Peyer's patch (tissue), 4 donors: Measurements from ENCODE around the gene RICTOR. TPM values are rescaled to one million over a fixed set of nuclear protein-coding genes. Genes with fewer than 3 reads are reported as not detected.

Source experiments
- DNase-seq, 3 donors: peaks; one replicate each; pipeline ENCODE4 v3.0.0-alpha.2; 2017 to 2019
- H3K27ac ChIP-seq, 4 donors: fragments of 200-600 bp; sonication (generic); one replicate each; pipeline ENCODE4 v1.5.1; 2016 to 2019
- H3K27me3 ChIP-seq, 2 donors: fragments of 200-600 bp; sonication (generic); one replicate each; pipeline ENCODE4 v1.5.1; 2019
- H3K36me3 ChIP-seq, 3 donors: fragments of 200-600 bp; sonication (generic); one replicate each; pipeline ENCODE4 v1.5.1; 2016 to 2019
- H3K4me1 ChIP-seq, 4 donors: fragments of 200-600 bp; sonication (generic); one replicate each; pipeline ENCODE4 v1.5.1; 2016 to 2019
- H3K4me3 ChIP-seq, 4 donors: fragments of 200-600 bp; sonication (generic); 1 replicate in 3 of 4; 2 replicates in 1 of 4; pipeline ENCODE4 v1.5.1; 2016 to 2019; ENCODE audit warnings: mild to moderate bottlenecking in 1 of 4
- H3K9me3 ChIP-seq, 4 donors: fragments of 200-600 bp; sonication (generic); one replicate each; pipeline ENCODE4 v1.5.1; 2016 to 2019; ENCODE audit warnings: mild to moderate bottlenecking in 1 of 4
- CTCF ChIP-seq, 6 experiments: fragments of 450-650 bp in 4 of 6; fragments of 200-600 bp in 2 of 6; sonication (generic) in 1 of 6; IDR thresholded peaks; one replicate each; pipeline ENCODE4 v1.5.1; 2017 to 2019; ENCODE audit warnings: antibody characterized with exemption in 6 of 6, mild to moderate bottlenecking in 3 of 6, moderate library complexity in 1 of 6
- POLR2A ChIP-seq, 2 donors: fragments of 450-650 bp; IDR thresholded peaks; one replicate each; pipeline ENCODE4 v1.5.1; 2017; ENCODE audit warnings: antibody characterized with exemption in 2 of 2, mild to moderate bottlenecking in 2 of 2, moderate library complexity in 2 of 2
- small RNA-seq, 2 donors: library from RNA; depleted of rRNA; stranded (forward); fragments of <200 nt; gene quantifications; one replicate each; pipeline ENCODE3, GENCODE V24; 2016
- total RNA-seq, 4 donors: library from RNA; depleted of rRNA; stranded (reverse); fragments of >200 nt; gene quantifications; one replicate each; pipeline ENCODE4 v1.1.0, GENCODE V29; 2016

RICTOR gene
- total RNA-seq, 4 donors from 2014 or later, result 27.0 to 48.7 (median 33.5) TPM

- no peak for DNase-seq
- H3K4me1 ChIP-seq, result no peaks in the 10 kb centered on the region
- no peak for TF ChIP-seq CTCF (IDR thresholded peaks at IDR 0.05)
- TF ChIP-seq POLR2A (IDR thresholded peaks at IDR 0.05), result no peak
- no peaks in the 10 kb centered on the region for H3K27me3 ChIP-seq
- no peaks in the 10 kb centered on the region for H3K36me3 ChIP-seq
- no peak overlapping the region for H3K4me3 ChIP-seq
- H3K27ac ChIP-seq, result no peak overlapping the region
- no peaks in the 10 kb centered on the region for H3K9me3 ChIP-seq
Observed at GRCh38 chr5:38892363-38892762, 181.8 kb downstream of the RICTOR start.

- no peak overlapping the region for H3K27ac ChIP-seq
- no peaks in the 10 kb centered on the region for H3K4me1 ChIP-seq
- no peaks in the 10 kb centered on the region for H3K9me3 ChIP-seq
- DNase-seq, result no peak
- H3K36me3 ChIP-seq, result no peaks in the 10 kb centered on the region
- no peak overlapping the region for H3K4me3 ChIP-seq
- TF ChIP-seq POLR2A (IDR thresholded peaks at IDR 0.05) (no peak), CTCF (IDR thresholded peaks at IDR 0.05) (no peak)
- no peaks in the 10 kb centered on the region for H3K27me3 ChIP-seq
Observed at GRCh38 chr5:38891563-38891962, 182.6 kb downstream of the RICTOR start.

- H3K27me3 ChIP-seq, result no peaks in the 10 kb centered on the region
- no peaks in the 10 kb centered on the region for H3K9me3 ChIP-seq
- no peak for DNase-seq
- H3K4me1 ChIP-seq, result no peaks in the 10 kb centered on the region
- H3K4me3 ChIP-seq, result no peak overlapping the region
- peaks cover 0 to 3% (median 0%) of the 10 kb centered on the region in 3 donors for H3K36me3 ChIP-seq
- TF ChIP-seq POLR2A (IDR thresholded peaks at IDR 0.05) (no peak), CTCF (IDR thresholded peaks at IDR 0.05) (no peak)
- H3K27ac ChIP-seq, result no peak overlapping the region
Observed at GRCh38 chr5:38889424-38889823, 184.8 kb downstream of the RICTOR start.

- Histone ChIP-seq H3K4me3 (no peak overlapping the region), H3K4me1 (no peaks in the 10 kb centered on the region), H3K9me3 (no peaks in the 10 kb centered on the region), H3K27ac (no peak overlapping the region), H3K27me3 (no peaks in the 10 kb centered on the region), H3K36me3 (peaks cover 0 to 3% (median 0%) of the 10 kb centered on the region in 3 donors)
- no peak for TF ChIP-seq CTCF (IDR thresholded peaks at IDR 0.05)
- TF ChIP-seq POLR2A (IDR thresholded peaks at IDR 0.05), result no peak
- DNase-seq, result no peak
Observed at GRCh38 chr5:38888041-38888440, 186.2 kb downstream of the RICTOR start.

Small RNA genes lying within 50 kb of the gene (small RNA-seq; reads per million reads assigned to genes)
- 0 reads per million in 2 donors for gene AIG1P1

Other genes starting within 250 kb of the RICTOR start
- gene OSMR, start 228.4 kb downstream of the RICTOR start, total RNA-seq, result 10 to 100 TPM in 3 of 4 donors, 1 to 10 TPM in 1; 3.5 to 25.6 (median 15.3) TPM
- gene FYB1, start 145.2 kb upstream of the RICTOR start, total RNA-seq, result 100 to 1,000 TPM in 1 of 4 donors, 10 to 100 TPM in 3; 12.1 to 184 (median 17.6) TPM